Mesenteric fat pad (tissue), 1 donor: ENCODE results near the gene C5orf58. TPM values are rescaled to one million over a fixed set of nuclear protein-coding genes. Genes with fewer than 3 reads are reported as not detected.

Experiments
- DNase-seq: peaks from one replicate; pipeline ENCODE4 v3.0.0-alpha.2; 2020; ENCODE audit warnings: low spot score
- total RNA-seq: library from RNA; stranded (reverse); fragmentation: NEBNext Ultra II Directional; extraction: Animal tissue kit (Norgen Biotek cat#: 25700); gene quantifications from one replicate; pipeline ENCODE4 v1.2.1, GENCODE V29; 2021
- donor health status: DM: yes; HTN: yes; CAD: no.

C5orf58 gene
- total RNA-seq, 1 donor from 2014 or later = not detected

GRCh38 chr5:170252720-170253350 is 20.1 kb downstream of the C5orf58 start:
- DNase-seq = no peak

- no peak for DNase-seq
Observed at GRCh38 chr5:170254056-170254455, 21.3 kb downstream of the C5orf58 start.

- no peak for DNase-seq
Observed at GRCh38 chr5:170256571-170256970, 23.8 kb downstream of the C5orf58 start.

GRCh38 chr5:170257370-170257769 is 24.6 kb downstream of the C5orf58 start:
- no peak for DNase-seq

- no peak for DNase-seq
Observed at GRCh38 chr5:170261528-170262043, 28.8 kb downstream of the C5orf58 start.

- DNase-seq = no peak
Observed at GRCh38 chr5:170262061-170263045, 29.6 kb downstream of the C5orf58 start.

- no peak for DNase-seq
Observed at GRCh38 chr5:170263906-170264305, 31.1 kb downstream of the C5orf58 start.

- no peak for DNase-seq
Observed at GRCh38 chr5:170265522-170265921, 32.7 kb downstream of the C5orf58 start.

GRCh38 chr5:170266570-170267381 is 34.0 kb downstream of the C5orf58 start:
- DNase-seq = no peak

GRCh38 chr5:170267431-170268152 is 34.8 kb downstream of the C5orf58 start:
- no peak for DNase-seq

- no peak for DNase-seq
Observed at GRCh38 chr5:170268153-170268689, 35.4 kb downstream of the C5orf58 start.

- no peak for DNase-seq
Observed at GRCh38 chr5:170268884-170269283, 36.1 kb downstream of the C5orf58 start.

- no peak for DNase-seq
Observed at GRCh38 chr5:170269579-170269978, 36.8 kb downstream of the C5orf58 start.

- no peak for DNase-seq
Observed at GRCh38 chr5:170270293-170271069, 37.7 kb downstream of the C5orf58 start.

GRCh38 chr5:170273968-170274710 is 41.4 kb downstream of the C5orf58 start:
- no peak for DNase-seq

GRCh38 chr5:170275376-170275994 is 42.7 kb downstream of the C5orf58 start:
- no peak for DNase-seq

- DNase-seq = no peak
Observed at GRCh38 chr5:170276140-170276539, 43.4 kb downstream of the C5orf58 start.

GRCh38 chr5:170277867-170278281 is 45.1 kb downstream of the C5orf58 start:
- DNase-seq = no peak
